Activated CD4-positive, CD25-positive, alpha-beta regulatory T cell treated with anti-CD3 and anti-CD28 coated beads, Interleukin-2, amount 50 U/mL, for 16 hours (primary cell): ENCODE data around the gene ATP11C.

Source experiments
- DNase-seq: peaks from one replicate; pipeline ENCODE4 v3.0.0-alpha.2; 2020; ENCODE audit warnings: low read depth, low spot score

The ATP11C gene

DNA sequence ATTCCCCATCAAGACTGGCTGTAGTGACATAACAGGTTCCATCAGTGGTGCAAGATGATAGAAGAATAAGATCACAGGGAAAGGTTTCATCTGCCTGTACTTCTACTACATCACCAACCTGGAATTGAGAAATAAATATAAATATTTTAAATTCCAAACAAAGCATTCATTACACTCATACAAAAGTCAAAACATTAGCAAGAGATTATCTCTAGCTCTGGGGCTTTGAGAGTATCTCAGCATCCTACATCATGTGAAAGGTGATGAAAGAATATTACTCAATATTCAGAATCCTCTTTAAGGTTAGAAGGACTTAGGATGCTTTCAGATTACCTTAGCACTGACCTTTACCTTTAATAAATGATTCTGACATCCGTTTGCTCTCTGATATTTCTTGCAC, 128.4 kb downstream of the ATP11C start:
- no peak for DNase-seq

DNA sequence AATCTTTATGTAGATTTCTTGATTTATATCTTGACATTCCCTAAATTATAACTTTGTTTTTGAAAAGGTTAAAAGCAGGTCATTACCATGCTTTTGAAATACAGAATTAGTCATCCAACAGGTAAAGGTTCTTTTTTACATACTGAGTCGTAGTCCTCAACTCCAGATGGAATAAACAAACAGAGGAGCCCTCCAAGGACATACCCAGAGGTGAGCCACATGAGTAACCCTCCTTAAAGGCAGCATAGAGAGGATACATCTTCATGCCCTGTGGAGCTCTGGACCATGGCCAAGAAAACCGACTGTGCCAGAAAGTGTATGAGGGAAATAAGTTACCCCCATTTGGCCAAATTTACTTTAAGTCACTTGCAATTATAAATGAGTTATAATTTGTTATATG, 129.6 kb downstream of the ATP11C start:
- no peak for DNase-seq

DNA sequence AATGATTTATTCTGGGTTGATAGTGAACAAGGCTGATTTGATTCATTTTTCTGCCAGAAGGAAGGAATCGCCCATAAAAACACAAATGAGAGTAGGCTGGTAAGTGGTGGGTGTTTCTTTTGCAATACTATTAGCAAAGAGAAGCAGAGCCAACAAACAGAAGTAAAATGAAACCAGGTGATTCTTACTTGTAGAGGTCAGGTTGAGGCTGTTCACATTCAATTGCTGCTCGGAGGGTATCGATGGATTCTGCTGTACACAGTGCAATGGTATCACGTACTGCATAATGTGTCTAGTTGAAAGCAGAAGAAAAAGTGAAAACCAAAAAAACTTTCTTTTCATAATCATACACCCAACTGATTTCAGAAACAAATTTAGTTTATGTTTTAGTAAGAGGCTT, 130.8 kb downstream of the ATP11C start:
- no peak for DNase-seq

GRCh38 chrX:139801397-139801813, 131.4 kb downstream of the ATP11C start:
- DNase-seq = no peak

DNA sequence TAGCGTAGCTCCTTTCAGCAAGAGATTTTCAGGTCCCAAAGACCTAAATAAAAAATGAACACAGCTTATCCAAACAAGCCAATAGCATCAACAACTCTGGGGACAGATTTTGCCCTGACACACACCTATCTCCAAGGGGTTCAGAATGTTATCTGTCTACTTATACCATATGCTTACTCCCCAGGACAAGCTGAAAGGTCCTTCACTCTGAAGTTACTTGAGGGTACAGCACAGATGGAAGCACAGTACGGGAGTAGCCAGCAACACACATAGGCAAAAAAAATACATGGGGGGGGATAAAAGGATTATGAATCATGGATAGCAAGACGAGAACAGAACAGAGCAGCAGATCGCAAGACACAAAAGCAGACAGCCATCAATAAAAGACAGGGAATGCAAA, 134.2 kb downstream of the ATP11C start:
- no peak for DNase-seq

- no peak for DNase-seq
Measured at GRCh38 chrX:139795196-139795595, 137.7 kb downstream of the ATP11C start.

DNA sequence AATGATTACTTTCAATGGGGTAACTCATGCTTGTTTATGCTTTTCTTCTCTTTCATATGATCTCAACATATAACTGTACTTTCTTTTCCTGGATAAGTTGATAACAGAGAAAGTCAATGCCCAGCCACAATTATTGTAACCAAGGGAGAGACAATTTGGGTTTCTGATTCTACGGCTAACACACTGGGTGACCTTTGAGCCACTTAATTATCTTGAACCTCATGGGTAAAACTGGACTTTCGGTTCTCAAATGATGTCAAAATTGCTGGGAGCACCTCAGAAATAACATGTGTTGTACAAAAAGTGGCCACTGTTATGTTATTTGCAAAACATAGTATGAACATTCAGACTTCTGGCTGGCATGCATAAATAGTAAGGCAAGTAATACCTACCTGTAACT, 145.3 kb downstream of the ATP11C start:
- DNase-seq = no peak

GRCh38 chrX:139784807-139785206, 148.0 kb downstream of the ATP11C start:
- no peak for DNase-seq

DNA sequence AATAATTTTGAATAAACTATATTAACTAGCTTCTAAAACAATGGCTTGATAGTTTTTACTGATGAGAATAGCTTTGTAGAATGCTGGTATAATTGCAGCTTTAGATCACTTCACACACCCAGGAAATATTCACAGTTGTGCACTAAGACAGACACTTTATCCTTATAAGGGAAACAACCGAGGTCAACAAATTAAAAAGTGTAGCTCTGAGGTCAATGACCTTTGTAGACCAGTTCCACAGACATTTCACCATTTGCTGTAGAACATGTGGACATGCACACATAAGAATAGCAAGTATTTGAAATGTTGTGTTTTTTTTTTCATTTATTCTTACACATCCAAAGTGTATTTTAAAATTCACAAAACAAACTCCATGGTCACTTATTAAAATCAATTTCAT, 148.9 kb downstream of the ATP11C start:
- no peak for DNase-seq

GRCh38 chrX:139783030-139783429, 149.8 kb downstream of the ATP11C start:
- DNase-seq = no peak

- no peak for DNase-seq
Measured at GRCh38 chrX:139776599-139776998, 156.3 kb downstream of the ATP11C start.

- DNase-seq = no peak
Measured at GRCh38 chrX:139770366-139770765, 162.5 kb downstream of the ATP11C start.

DNA sequence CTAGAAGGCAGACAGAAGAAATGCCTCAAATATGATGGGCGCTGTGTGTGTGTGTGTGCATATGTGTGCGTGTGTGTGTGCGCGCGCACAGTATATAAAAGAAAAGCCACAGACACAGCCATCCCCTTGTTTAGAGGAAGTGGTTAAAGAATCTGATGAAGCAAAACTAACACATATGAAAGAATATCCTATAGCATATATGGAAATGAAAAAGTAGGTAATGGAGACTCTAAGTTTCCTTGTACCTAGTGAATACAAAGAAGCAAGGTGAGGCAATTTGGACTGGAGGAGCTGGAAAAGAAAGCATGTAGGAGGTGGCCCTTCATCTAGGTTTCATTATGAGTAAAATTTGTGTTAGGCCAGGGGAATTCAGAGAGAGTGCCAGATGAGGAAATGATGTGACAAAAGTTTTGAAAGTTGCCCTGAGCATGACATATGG, 166.3 kb downstream of the ATP11C start:
- no peak for DNase-seq

DNA sequence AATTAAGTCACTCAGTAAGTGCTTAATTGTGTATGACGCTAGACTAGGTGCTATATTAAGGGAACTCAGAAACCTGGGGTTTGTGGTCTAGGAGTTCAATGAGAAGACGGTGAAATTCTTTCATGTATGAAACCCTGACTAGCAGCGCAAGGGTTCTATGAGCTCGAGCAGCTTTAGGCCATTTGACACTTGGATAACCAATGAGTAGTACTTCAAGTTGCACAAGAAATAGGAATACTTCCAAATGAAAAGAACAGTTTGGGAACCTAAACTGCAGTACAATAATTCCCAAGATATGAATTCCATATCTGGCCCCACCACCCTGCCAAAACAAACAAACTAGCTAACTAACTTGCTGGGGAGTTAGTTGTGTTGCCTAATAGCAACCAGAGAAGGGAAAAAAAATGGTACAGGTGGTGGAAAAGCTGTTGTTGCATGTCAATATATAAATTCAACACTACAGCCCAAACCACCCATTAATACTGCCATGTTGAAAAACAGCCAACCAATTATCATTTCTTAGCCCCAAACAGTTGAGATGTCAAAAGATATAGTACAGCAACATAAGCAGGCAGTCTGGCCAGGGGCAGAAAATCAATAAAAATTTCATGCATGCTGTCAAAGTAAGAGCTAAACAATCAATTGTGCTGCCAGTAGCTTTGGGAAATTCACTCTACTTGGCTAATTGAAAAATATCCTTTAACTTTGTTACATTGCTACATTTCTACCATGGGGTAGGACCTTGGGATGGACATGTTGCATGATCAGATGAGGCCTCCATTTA, 170.3 kb downstream of the ATP11C start:
- no peak for DNase-seq

- no peak for DNase-seq
Measured at GRCh38 chrX:139759637-139760036, 173.2 kb downstream of the ATP11C start.

DNA sequence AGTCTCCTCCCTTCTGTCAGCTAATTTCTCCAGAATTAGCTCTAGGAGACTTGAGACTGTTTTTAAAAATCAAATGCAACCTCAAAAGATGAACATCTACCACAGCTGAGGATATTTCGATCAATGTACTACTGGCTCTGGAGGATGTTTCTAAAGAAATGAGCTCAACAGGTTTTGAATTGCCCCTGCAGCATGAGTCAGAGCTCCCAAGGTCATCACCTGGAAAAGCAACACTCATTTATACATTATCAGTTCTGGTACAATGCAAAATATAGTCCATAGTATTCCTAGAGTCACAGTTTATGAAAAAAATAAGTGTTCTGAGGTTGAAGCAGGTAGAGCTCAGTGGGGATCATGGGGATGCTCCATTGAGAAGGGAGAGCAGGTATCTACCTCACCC, 174.0 kb downstream of the ATP11C start:
- no peak for DNase-seq

DNA sequence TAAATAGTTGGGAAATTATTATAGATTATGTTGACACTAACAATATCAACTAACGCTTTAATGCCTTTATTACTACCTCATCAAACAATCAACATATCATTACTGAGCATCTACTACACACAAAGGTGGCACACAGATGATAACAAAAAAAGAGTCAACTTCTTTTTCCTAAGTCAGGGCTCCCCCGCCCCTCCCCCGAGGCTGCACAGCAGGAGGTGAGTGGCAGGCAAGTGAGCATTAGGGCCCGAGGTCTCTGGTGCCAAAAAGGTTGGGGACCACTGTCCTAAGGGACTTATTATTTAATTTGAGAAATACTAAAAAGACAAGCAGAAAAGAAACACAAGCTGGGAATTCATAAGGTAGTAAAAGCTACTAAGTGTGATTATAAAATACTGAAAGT, 174.6 kb downstream of the ATP11C start:
- DNase-seq = no peak

GRCh38 chrX:139751053-139751452, 181.8 kb downstream of the ATP11C start:
- no peak for DNase-seq

DNA sequence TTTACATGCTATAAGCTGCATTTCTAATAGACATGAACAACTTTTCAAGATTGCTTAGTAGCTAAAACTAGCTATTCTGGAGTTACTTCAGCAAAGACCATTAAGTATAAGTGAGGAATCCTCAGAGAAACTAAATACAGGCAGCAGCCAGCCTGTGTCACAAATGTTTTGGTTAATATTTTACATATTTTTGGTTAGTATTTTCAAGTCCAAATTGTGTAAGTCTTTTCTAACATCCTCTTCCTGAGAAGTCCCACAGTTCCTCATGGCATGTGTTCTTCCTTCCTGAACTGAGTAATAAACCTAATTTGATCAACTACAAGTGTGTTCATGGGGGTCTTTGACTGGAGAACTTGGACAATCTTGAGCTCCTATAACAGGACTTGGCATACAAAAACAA, 182.5 kb downstream of the ATP11C start:
- DNase-seq = no peak

GRCh38 chrX:139739138-139739537, 193.7 kb downstream of the ATP11C start:
- DNase-seq = no peak

DNA sequence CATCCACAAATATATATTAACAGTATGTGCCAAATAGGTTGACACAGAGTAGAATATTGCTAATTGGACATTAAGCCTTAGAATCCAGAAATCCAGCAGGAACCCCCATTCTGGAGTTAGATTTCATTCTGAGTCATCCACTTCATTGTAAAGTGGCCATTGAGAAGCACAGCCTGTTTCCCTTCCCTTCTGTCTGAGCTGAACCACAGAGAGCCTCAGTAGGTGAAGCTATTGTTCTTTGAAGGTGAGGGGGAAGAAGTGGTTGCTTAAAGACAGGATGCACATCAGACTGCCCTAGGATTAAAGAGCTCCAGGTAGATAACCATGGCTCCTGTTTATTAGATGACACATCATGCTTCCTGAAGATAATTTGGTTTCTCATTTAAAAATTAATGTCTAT, 194.3 kb downstream of the ATP11C start:
- DNase-seq = no peak

DNA sequence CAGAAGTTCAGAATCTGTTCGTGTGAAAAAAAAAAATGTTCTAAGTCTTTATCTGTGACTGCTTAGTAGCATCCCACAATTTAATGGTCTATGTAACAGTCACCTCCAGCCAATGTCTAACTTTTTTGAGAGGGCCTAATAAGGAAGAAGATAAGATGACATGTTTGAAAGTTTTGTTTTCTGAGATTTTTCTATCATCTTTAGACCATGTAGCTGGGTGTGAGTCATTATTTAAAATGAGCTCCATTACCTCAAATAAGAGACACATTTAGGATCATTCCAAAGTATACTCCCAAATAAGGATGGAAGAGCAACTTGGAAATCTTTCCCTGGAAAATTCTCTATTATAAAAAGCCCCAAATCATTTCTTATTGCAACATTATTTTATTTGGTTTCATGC, 196.7 kb downstream of the ATP11C start:
- DNase-seq = no peak

DNA sequence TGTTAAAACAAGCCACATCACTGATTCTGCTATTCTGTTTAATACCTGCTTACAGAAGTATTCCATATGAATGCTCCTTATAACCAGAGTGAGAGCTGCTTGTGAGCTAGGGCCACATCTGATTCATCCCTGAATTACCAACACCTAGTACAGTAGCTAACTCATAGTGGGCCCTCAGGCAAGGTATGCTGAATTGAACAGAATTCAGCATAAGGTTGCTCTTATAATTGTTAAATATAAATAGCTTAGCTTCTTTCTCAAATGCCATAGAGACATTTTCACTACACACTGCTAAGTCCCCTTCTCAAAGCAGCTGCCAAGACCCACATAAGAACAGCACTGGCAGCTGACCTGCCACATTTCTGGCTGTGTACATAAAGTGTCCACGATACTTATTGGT, 197.9 kb downstream of the ATP11C start:
- no peak for DNase-seq

GRCh38 chrX:139725720-139726119, 207.1 kb downstream of the ATP11C start:
- no peak for DNase-seq
